NT2/D1 (cell line): ENCODE results near the gene RAB40A.

Source experiments
- DNase-seq: peaks from one replicate; pipeline ENCODE4 v3.0.0-alpha.2; 2011; ENCODE audit warnings: low read depth, low spot score
- H3K27me3 ChIP-seq: 2 replicates; pipeline ENCODE4 v1.6.0; 2011; ENCODE audit warnings: mild to moderate bottlenecking; ENCODE audit not compliant: insufficient read length, insufficient read depth
- H3K36me3 ChIP-seq: 2 replicates; pipeline ENCODE4 v1.6.1; 2011; ENCODE audit warnings: mild to moderate bottlenecking, low read length, mixed read lengths; ENCODE audit not compliant: insufficient read depth, insufficient read length
- H3K4me1 ChIP-seq: 2 replicates; pipeline ENCODE4 v1.5.1; 2011; ENCODE audit not compliant: insufficient read depth, insufficient read length
- H3K4me3 ChIP-seq: 2 replicates; pipeline ENCODE4 v1.5.1; 2011; ENCODE audit warnings: low read depth; ENCODE audit not compliant: insufficient read length
- H3K9ac ChIP-seq: 2 replicates; pipeline ENCODE4 v1.6.0; 2011; ENCODE audit warnings: low read depth; ENCODE audit not compliant: insufficient read length
- H3K9me3 ChIP-seq: 2 replicates; pipeline ENCODE4 v1.5.1; 2011; ENCODE audit warnings: mild to moderate bottlenecking, low read length; ENCODE audit not compliant: insufficient read depth
- SUZ12 ChIP-seq: IDR thresholded peaks from 2 replicates; pipeline ENCODE4 v1.6.1; 2011; ENCODE audit not compliant: insufficient read length, insufficient read depth; ENCODE audit errors: extremely low read depth
- YY1 ChIP-seq: IDR thresholded peaks from 2 replicates; pipeline ENCODE4 v1.6.1; 2011; ENCODE audit not compliant: insufficient read length, insufficient read depth
- ZNF274 ChIP-seq: IDR thresholded peaks from 2 replicates; pipeline ENCODE4 v1.6.1; 2011; ENCODE audit warnings: mild to moderate bottlenecking, low read depth, low read length

RAB40A gene

GRCh38 chrX:103519389-103519788, at the start of gene RAB40A:
Gene RAB40A (minus strand): TSS chrX:103519489. CDS start chrX:103500756, 18,733 bp downstream.
- Histone ChIP-seq H3K9me3 (no peaks in the 10 kb centered on the region), H3K4me3 (no peak within 1 kb of the TSS), H3K36me3 (no peaks in the 10 kb centered on the region), H3K27me3 (no peaks in the 10 kb centered on the region), H3K9ac (no peak within 1 kb of the TSS), H3K4me1 (no peaks in the 10 kb centered on the region)
- no peak for TF ChIP-seq YY1
- TF ChIP-seq ZNF274, result no peak
- TF ChIP-seq SUZ12, result no peak
- no peak for DNase-seq

- H3K4me3 ChIP-seq, result no peak overlapping the region
- H3K27me3 ChIP-seq, result no peaks in the 10 kb centered on the region
- H3K9ac ChIP-seq, result no peak overlapping the region
- H3K4me1 ChIP-seq, result peaks cover 2% of the 10 kb centered on the region
- TF ChIP-seq ZNF274 (no peak), SUZ12 (no peak), YY1 (no peak)
- H3K36me3 ChIP-seq, result no peaks in the 10 kb centered on the region
- no peaks in the 10 kb centered on the region for H3K9me3 ChIP-seq
- DNase-seq, result no peak
Measured at GRCh38 chrX:103565752-103566151, 46.5 kb upstream of the RAB40A start.

GRCh38 chrX:103565197-103565596, 45.9 kb upstream of the RAB40A start:
- no peak for TF ChIP-seq SUZ12
- TF ChIP-seq ZNF274, result no peak
- TF ChIP-seq YY1, result no peak
- no peak for DNase-seq
- Histone ChIP-seq H3K9ac (no peak overlapping the region), H3K4me1 (peaks cover 2% of the 10 kb centered on the region), H3K9me3 (no peaks in the 10 kb centered on the region), H3K4me3 (no peak overlapping the region), H3K36me3 (no peaks in the 10 kb centered on the region), H3K27me3 (no peaks in the 10 kb centered on the region)

GRCh38 chrX:103562801-103563200, 43.5 kb upstream of the RAB40A start:
- TF ChIP-seq ZNF274, result no peak
- no peak for TF ChIP-seq SUZ12
- no peak for DNase-seq
- Histone ChIP-seq H3K27me3 (no peaks in the 10 kb centered on the region), H3K9me3 (no peaks in the 10 kb centered on the region), H3K4me3 (no peak overlapping the region), H3K9ac (no peak overlapping the region), H3K36me3 (no peaks in the 10 kb centered on the region), H3K4me1 (peaks cover 2% of the 10 kb centered on the region)

- Histone ChIP-seq H3K9me3 (no peaks in the 10 kb centered on the region), H3K27me3 (peaks cover 4% of the 10 kb centered on the region), H3K4me1 (peaks cover 2% of the 10 kb centered on the region), H3K9ac (no peak overlapping the region), H3K36me3 (no peaks in the 10 kb centered on the region), H3K4me3 (no peak overlapping the region)
- DNase-seq, result no peak
- TF ChIP-seq ZNF274 (no peak), SUZ12 (no peak), YY1 (no peak)
Measured at GRCh38 chrX:103560256-103560655, 41.0 kb upstream of the RAB40A start.

GRCh38 chrX:103556963-103557612, 37.8 kb upstream of the RAB40A start:
- Histone ChIP-seq H3K4me1 (peaks cover under 1% of the 10 kb centered on the region), H3K27me3 (peaks cover 4% of the 10 kb centered on the region), H3K4me3 (no peak overlapping the region), H3K9ac (no peak overlapping the region), H3K9me3 (no peaks in the 10 kb centered on the region), H3K36me3 (no peaks in the 10 kb centered on the region)
- TF ChIP-seq YY1 (no peak), ZNF274 (no peak), SUZ12 (no peak)
- no peak for DNase-seq

GRCh38 chrX:103554687-103555424, 35.6 kb upstream of the RAB40A start:
- H3K27me3 ChIP-seq, result peaks cover 4% of the 10 kb centered on the region
- no peaks in the 10 kb centered on the region for H3K36me3 ChIP-seq
- TF ChIP-seq ZNF274, result no peak
- TF ChIP-seq SUZ12, result no peak
- no peak for TF ChIP-seq YY1
- H3K9me3 ChIP-seq, result no peaks in the 10 kb centered on the region
- H3K9ac ChIP-seq, result peak overlapping the region; percentile 69
- DNase-seq, result peak; percentile 65
- no peaks in the 10 kb centered on the region for H3K4me1 ChIP-seq
- peak overlapping the region; percentile 54 for H3K4me3 ChIP-seq
